GM19239 (cell line): ENCODE measurements around the gene ACBD7.
A peak's percentile ranks its signal among the peaks of the same experiment; 100 is the strongest.

Experiments used
- DNase-seq: peaks from one replicate; pipeline ENCODE4 v3.0.0; 2011; ENCODE audit warnings: low spot score; ENCODE audit not compliant: insufficient read length
- FAIRE-seq: peaks from 2 replicates; lab custom pipeline; 2011; peaks lifted over from hg19 to GRCh38; lab: Jason Lieb, UNC

ACBD7 gene

GRCh38 chr10:15096661-15097010, 8.1 kb upstream of the ACBD7 start:
- DNase-seq (no peak), FAIRE-seq (no peak)

GRCh38 chr10:15092855-15093408, 4.4 kb upstream of the ACBD7 start:
- FAIRE-seq, result no peak
- no peak for DNase-seq

GRCh38 chr10:15091418-15091817, 2.8 kb upstream of the ACBD7 start:
- no peak for FAIRE-seq
- no peak for DNase-seq

GRCh38 chr10:15084502-15084922, 4.1 kb downstream of the ACBD7 start:
- FAIRE-seq (peak; percentile 39), DNase-seq (no peak)

GRCh38 chr10:15083674-15084501, 4.7 kb downstream of the ACBD7 start:
- DNase-seq, result no peak
- FAIRE-seq, result no peak

- FAIRE-seq (no peak), DNase-seq (no peak)
These were observed 13.2 kb downstream of the ACBD7 start for GRCh38 chr10:15075421-15075820.

- no peak for FAIRE-seq
These were observed 16.2 kb downstream of the ACBD7 start for GRCh38 chr10:15072358-15072757.

GRCh38 chr10:15069230-15069629, 19.3 kb downstream of the ACBD7 start:
- no peak for FAIRE-seq
- no peak for DNase-seq

More at GRCh38 chr10:15072358-15072757, 16.2 kb downstream of the ACBD7 start:
- no peak for DNase-seq

- no peak for FAIRE-seq
- DNase-seq, result no peak
These were observed 19.8 kb downstream of the ACBD7 start for GRCh38 chr10:15068802-15069201.

- FAIRE-seq (no peak), DNase-seq (no peak)
These were observed 21.4 kb downstream of the ACBD7 start for GRCh38 chr10:15067154-15067553.

- FAIRE-seq (no peak), DNase-seq (no peak)
These were observed 27.9 kb downstream of the ACBD7 start for GRCh38 chr10:15060638-15061037.

- DNase-seq, result no peak
- FAIRE-seq, result no peak
These were observed 28.7 kb downstream of the ACBD7 start for GRCh38 chr10:15059914-15060313.

GRCh38 chr10:15058689-15059088, 29.9 kb downstream of the ACBD7 start:
- FAIRE-seq, result no peak
- DNase-seq, result no peak

- FAIRE-seq (no peak), DNase-seq (no peak)
These were observed 35.5 kb downstream of the ACBD7 start for GRCh38 chr10:15053061-15053460.

- no peak for FAIRE-seq
These were observed 36.5 kb downstream of the ACBD7 start for GRCh38 chr10:15052121-15052520.

GRCh38 chr10:15049533-15049932, 39.0 kb downstream of the ACBD7 start:
- no peak for DNase-seq
- no peak for FAIRE-seq

More at GRCh38 chr10:15052121-15052520, 36.5 kb downstream of the ACBD7 start:
- no peak for DNase-seq

- DNase-seq (no peak), FAIRE-seq (no peak)
These were observed 42.0 kb downstream of the ACBD7 start for GRCh38 chr10:15046626-15047025.

- DNase-seq (no peak), FAIRE-seq (no peak)
These were observed 43.2 kb downstream of the ACBD7 start for GRCh38 chr10:15045380-15045779.

- FAIRE-seq (no peak), DNase-seq (no peak)
These were observed 44.9 kb downstream of the ACBD7 start, which contains the start of gene OLAH for GRCh38 chr10:15043674-15044073. TSS of gene OLAH (plus strand) at chr10:15043943. CDS start at chr10:15047289, 3,346 bp downstream.

GRCh38 chr10:15038416-15038815, 50.2 kb downstream of the ACBD7 start:
- FAIRE-seq (no peak), DNase-seq (no peak)

GRCh38 chr10:15037691-15038090, 50.9 kb downstream of the ACBD7 start:
- DNase-seq, result no peak
- FAIRE-seq, result no peak
